ENCODE results near the gene RXFP4.

DNA sequence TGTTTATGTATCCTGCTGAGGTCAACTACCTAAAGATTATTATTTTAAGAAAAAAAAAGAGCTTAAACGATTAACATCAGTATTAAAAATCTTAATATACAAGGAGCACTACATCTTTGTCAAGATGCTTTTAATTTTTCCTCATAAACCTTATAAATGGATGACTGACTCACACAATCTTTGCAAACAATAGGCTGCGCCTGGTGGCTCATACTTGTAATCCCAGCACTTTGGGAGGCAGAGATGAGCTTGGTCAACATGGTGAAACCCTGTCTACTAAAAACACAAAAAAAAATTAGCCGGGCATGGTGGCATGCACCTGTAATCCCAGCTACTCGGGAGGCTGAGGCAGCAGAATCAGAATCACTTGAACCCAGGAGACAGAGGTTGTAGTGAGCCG lies 9.0 kb upstream of the RXFP4 start:
- TF ChIP-seq, protein P1, sequence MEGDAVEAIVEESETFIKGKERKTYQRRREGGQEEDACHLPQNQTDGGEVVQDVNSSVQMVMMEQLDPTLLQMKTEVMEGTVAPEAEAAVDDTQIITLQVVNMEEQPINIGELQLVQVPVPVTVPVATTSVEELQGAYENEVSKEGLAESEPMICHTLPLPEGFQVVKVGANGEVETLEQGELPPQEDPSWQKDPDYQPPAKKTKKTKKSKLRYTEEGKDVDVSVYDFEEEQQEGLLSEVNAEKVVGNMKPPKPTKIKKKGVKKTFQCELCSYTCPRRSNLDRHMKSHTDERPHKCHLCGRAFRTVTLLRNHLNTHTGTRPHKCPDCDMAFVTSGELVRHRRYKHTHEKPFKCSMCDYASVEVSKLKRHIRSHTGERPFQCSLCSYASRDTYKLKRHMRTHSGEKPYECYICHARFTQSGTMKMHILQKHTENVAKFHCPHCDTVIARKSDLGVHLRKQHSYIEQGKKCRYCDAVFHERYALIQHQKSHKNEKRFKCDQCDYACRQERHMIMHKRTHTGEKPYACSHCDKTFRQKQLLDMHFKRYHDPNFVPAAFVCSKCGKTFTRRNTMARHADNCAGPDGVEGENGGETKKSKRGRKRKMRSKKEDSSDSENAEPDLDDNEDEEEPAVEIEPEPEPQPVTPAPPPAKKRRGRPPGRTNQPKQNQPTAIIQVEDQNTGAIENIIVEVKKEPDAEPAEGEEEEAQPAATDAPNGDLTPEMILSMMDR (IDR thresholded peaks at IDR 0.05): no peak
- no peak for TF ChIP-seq POLR2A (IDR thresholded peaks at IDR 0.05)

Data from lower leg skin (tissue), 3 donors.